Gastrocnemius medialis (tissue), 4 donors: Measurements from ENCODE around the gene ITFG1.

ENCODE experiments used
- POLR2A ChIP-seq, 2 donors: fragments of 450-650 bp; IDR thresholded peaks; one replicate each; pipeline ENCODE4 v1.6.1; 2017; ENCODE audit warnings: antibody characterized with exemption in 2 of 2, mild to moderate bottlenecking in 2 of 2, moderate library complexity in 2 of 2
- TF ChIP-seq, protein P1 (sequence below), 5 experiments: fragments of 450-650 bp in 3 of 5; fragments of 200-600 bp in 2 of 5; sonication (generic) in 2 of 5; IDR thresholded peaks in 4 of 5; conservative IDR thresholded peaks in 1 of 5; 1 replicate in 4 of 5; 2 replicates in 1 of 5; pipeline ENCODE4 v1.5.1; 2016 to 2019; ENCODE audit warnings: antibody characterized with exemption in 5 of 5, mild to moderate bottlenecking in 3 of 5, moderate library complexity in 3 of 5

DNA sequence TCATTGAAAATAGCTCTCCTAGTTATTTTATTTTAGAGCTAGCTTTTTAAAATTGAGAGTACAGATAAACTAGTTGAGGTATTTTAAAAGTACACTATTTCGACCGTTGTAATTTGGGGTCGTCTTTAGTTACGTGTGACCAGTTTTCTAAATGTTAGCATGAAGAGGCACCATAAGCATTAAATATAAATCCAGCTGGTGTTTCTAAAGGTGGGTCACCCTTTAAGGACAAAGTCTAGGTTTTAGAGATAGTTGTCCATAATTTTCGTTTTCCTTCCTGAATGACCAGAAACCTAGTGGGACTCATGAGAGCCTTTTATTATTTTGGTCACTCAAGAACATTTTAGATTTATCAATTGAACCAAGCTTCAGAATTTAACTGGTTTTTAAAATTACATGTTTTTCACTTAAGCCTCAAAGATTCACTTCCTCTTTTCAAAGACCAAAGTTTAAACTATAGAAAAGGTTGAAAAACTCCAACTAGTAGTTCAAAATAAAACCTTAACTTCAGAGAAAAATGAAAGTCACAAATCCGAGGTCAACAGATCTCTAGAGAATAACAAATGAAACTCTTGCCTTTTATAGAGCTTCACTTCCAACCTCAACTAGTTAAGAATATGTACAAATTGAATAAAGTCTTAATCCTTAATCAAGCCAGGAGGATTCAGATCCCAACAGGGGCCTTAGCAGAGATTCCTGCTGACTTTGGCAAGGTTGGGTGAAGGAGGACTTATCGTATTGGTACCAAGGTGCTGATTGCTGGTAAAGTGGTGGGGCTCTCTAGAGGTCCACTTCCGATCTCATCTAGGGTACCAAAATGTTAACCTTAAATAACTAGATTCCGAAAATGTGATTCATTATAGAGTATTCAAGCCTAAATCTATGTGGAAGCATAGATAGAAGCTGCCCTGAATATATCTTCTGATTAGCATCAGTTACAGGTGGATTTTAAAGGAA is 32.8 kb upstream of the ITFG1 start:
- TF ChIP-seq, protein P1, sequence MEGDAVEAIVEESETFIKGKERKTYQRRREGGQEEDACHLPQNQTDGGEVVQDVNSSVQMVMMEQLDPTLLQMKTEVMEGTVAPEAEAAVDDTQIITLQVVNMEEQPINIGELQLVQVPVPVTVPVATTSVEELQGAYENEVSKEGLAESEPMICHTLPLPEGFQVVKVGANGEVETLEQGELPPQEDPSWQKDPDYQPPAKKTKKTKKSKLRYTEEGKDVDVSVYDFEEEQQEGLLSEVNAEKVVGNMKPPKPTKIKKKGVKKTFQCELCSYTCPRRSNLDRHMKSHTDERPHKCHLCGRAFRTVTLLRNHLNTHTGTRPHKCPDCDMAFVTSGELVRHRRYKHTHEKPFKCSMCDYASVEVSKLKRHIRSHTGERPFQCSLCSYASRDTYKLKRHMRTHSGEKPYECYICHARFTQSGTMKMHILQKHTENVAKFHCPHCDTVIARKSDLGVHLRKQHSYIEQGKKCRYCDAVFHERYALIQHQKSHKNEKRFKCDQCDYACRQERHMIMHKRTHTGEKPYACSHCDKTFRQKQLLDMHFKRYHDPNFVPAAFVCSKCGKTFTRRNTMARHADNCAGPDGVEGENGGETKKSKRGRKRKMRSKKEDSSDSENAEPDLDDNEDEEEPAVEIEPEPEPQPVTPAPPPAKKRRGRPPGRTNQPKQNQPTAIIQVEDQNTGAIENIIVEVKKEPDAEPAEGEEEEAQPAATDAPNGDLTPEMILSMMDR (IDR thresholded peaks at IDR 0.05 in 4 of 5, conservative IDR thresholded peaks at IDR 0.05 in 1 of 5) = no peak
- TF ChIP-seq POLR2A (IDR thresholded peaks at IDR 0.05) = no peak
